Hepatocyte (in vitro differentiated cells): ENCODE data around the gene FAM222A.

ENCODE experiments used
- CTCF ChIP-seq: fragments of 200-600 bp; sonication (generic); IDR thresholded peaks from 2 replicates; pipeline ENCODE4 v1.5.1; 2016; ENCODE audit warnings: antibody characterized with exemption, mild to moderate bottlenecking; ENCODE audit not compliant: poor library complexity
- EZH2phosphoT487 ChIP-seq: fragments of 200-600 bp; sonication (generic); IDR thresholded peaks from one replicate; pipeline ENCODE4 v1.6.1; 2018; ENCODE audit warnings: antibody characterized with exemption, mild to moderate bottlenecking, low read depth, moderate library complexity; ENCODE audit not compliant: unreplicated experiment, severe bottlenecking

GRCh38 chr12:109740694-109741245, 27.1 kb downstream of the FAM222A start:
- TF ChIP-seq EZH2phosphoT487 (no peak), CTCF (no peak)
